ENCODE measurements around the gene AURKA. TPM values are rescaled to one million over a fixed set of nuclear protein-coding genes. Genes with fewer than 3 reads are reported as not detected.
"Not testable (repeated sequence)": the region's sequence is repeated elsewhere in the genome, so short reads cannot be mapped to it uniquely, and the experiment has no call there.

The AURKA gene
- total RNA-seq, 1 donor from 2014 or later: 12.4 TPM

DNA sequence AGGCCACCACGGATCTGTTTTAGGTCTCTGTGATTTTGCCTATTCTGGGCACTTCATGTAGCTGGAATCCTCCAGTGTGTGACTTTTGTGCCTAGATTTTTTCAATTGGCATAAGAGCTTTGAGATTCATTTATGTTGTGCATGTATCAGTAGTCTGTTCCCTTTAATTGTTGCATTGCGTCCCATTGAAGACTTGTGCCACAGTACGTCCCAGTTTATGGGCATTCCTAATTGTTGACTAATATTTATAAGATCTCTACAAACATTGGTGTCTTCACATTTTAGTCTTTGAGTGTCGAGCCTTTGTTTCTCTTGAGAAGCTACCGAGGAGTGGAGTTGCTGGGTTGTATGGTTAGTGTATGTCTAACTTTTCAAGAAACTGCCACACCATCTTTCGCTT lies 33.9 kb downstream of the AURKA start:
- no peak for DNase-seq

DNA sequence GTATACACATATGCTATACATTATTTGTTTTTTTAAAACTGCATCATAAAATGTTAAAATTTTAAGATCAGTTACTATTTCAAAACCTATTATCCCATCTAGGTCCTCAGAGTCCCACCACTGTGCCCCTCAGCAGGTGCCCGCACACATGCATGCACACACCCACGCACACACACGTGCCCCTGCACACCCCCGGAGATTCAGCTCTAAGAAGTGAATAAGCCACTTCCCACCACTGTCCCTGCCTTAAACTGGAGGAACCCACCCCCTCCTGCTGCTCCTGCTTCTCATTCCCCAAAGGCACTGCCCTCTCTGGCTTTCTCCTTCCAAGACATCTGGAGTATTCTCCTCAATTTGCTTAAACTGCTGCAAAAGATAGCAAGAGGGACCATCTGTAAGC lies 38.7 kb downstream of the AURKA start:
- no peak for DNase-seq

DNA sequence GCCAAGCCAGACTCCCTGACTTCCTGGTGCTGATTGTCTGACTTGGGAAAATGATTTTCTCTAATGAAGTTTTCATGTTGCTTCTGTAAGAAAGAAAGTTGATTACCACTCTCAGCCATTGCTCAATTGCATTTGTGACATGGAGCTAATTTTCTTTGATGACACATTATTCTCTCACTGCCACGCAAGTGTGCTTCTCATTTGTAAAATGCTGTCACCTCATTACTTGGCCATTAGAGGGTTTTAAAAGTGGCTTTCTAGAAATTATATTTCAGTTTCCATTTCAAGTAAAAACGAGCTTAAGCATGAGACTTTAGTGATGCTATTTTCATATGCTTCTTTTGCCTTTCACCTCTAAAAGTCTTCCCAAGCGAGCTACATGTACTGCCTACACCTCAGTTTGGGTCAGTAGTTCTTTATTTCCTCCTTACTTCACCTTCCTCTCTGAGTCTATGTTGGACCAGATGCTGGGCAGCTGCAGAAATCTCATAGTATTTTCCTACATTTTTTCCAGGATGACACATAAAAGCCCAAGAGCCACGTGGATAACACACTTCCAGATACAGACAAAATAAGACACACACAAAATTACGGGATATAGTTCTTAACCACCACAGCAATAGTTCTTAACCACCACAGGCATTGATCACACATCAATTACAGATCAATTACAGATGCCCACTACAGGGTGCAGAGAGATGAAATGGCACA lies 39.5 kb downstream of the AURKA start:
- DNase-seq: no peak

DNA sequence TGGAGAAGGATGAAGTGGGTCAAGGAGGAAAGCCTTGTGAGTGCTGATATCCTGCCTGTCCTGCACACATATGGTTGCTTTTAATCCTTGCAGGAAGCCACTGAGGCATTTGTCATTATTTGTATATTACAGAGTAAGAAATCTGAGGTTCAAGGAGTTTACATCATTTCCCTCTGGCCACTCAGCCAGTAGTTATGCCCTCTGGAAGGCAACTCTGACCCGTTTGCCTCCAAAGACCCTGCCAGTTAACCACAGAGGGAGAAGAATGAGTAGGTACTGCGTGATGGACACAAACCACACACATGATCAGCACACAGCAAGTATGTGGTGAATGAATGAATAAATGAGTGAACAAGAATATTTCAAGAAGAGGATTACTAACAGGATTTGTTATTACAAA lies 41.2 kb downstream of the AURKA start:
- DNase-seq: no peak

DNA sequence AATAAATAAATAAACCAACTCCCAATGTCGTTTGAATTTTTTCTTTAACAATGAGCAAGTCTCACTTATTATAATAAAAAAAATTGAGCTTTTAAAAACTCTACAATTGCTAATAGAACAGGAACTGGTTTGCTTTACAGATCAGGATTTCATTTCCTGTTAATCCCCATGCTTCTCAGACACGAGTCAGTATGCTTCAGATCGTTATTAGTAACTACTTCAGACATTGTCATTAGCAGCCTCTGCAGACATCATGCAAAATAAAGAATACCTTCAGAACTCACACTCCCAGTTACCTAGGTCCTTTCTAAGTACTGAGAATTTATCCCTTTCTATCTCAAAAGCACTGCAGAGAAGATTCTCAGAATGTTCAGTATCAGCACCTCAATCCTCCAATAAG lies 43.3 kb downstream of the AURKA start:
- no peak for DNase-seq

DNA sequence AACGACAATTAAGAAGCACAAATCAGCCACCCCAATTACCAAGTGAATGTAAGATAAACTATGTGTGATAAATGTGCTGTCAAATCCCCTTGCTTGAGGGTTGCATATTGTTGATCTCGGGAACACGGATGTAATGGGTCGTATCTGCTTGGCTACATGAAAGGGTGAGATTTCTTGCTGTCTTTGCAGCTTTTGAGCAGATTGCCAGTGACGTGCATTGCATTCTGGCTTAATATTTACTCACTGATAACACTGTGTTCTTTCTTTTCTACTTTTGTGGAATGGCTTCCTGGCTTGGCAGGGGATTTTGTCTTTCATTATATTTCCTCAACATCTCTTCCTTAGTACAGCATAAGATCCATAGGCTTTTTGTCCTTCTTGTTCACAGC lies 43.7 kb downstream of the AURKA start:
- no peak for DNase-seq

DNA sequence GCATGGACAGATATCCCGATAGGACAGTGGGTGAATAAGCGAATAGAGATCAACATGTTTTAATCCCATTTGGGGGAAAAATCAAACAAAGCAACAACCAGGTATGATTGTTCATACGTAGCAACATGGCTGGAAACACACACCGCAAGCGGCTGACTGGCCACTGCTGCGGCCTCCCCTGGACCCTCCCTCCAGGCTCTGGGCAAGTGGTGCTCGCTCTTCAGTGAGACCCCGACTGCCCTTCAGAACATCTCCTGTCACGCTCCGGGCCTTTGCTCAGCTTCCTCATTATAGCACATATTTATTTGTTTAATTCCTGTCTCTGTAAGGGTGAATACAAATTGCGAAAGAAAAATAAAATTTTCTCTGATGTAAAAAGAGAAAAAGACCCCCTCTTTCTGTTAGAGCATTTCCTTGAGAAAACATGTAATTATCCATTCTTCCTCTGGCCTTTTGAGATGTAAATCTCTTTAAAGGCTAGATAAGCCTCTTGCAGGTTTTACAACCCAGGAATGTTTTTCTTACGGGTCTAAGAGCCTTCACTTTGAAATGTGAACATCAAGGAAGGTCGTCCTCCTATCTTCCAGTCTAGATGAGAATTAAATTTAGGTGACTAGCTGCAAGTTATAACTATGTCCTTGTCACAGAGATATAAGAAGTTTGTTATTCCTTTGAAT lies 44.2 kb downstream of the AURKA start:
- DNase-seq: no peak

DNA sequence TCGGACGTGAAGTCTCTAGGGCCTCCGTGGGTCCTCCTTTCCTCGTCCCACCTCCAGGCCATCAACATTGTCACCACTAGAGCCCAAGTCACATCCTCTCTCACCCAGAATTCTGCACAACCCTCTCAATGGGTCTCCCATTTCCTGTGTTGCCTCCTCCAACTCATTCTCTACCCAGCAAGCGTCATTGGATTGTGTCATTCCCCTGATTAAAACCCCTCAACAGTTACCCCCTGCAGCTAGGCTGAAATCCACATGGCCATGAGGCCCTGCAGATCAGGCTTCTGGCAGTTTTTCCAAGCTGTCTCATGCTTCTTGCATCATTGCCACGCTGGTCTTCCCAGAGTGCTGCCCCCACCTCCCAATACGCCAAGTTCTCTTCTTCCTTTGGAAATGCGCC lies 46.1 kb downstream of the AURKA start:
- DNase-seq: no peak

DNA sequence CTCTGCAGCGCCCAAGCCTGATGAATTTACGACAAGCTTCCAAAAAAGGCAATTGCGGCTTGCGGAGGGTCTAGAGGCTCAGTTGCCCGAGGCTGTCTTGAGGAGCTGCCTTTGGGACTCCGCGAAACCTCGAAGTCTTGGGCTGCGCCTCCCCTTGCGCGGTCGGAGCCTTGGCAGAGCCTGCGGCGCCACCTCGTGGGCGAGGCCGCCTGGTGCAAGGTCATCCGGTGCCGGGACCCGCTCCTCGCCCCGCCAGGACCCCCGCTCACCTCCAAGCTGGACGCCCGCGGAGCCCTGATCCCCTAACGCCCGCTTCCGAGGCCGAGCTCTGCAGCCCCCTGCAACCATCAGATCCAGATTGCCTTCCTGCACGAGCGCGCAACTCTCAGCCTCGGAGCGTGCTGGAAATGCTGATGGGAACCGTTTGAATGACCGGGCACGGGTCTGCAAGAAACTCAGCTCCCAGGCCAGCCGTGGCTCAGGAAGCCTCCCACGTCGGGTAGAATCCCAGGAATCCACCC lies 48.1 kb downstream of the AURKA start:
- DNase-seq: peak; percentile 71

DNA sequence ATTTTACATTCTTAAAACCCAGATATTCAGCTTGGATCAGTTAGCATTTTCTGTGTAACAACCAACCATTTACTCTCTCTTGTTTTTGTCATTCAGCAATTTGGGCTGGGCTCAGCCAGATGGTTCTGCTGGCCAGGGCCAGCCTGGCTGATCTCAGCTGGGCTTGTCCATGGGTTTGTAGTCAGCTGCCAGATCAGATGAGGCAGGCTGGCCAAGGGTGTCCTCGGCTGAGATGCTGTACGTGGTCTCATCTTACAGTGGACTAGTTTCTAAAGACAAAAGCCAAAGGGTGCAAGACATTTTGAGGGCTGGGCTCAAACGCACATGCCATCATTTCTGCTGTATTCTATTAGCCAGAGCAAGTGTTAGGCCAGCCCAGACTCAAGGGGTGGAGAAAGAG lies 49.2 kb downstream of the AURKA start:
- DNase-seq: no peak

DNA sequence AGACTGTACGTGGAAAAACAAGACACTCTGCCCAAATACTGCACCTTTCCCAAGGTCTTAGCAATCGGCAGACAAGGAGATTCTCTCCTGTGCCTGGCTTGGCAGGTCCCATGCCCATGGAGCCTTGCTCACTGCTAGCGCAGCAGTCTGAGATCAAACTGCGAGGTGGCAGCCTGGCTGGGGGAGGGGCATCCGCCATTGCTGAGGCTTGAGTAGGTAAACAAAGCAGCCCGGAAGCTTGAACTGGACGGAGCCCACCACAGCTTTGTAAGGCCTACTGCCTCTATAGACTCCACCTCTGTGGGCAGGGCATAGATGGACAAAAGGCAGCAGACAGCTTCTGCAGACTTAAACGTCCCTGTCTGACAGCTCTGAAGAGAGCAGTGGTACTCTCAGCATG lies 55.3 kb downstream of the AURKA start:
- not testable (repeated sequence) for DNase-seq

DNA sequence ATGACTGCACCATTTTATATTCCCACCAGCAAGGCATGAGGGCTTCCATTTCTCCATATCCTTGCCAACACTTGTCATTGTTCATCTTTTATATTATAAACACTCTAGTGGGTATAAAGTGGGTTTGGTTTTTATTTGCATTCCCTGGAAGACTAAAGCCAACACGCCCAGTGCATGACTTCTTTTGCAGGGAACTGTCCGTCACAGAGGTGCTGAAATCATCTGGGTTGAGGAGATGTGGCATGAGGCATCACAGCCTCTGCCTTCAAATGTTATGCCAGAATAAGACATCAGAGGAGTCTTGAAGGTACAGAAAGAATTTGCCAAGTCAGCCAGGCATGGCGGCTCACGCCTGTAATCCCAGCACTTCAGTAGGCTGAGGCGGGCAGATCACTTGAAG lies 63.2 kb downstream of the AURKA start:
- peak; percentile 9 for DNase-seq

DNA sequence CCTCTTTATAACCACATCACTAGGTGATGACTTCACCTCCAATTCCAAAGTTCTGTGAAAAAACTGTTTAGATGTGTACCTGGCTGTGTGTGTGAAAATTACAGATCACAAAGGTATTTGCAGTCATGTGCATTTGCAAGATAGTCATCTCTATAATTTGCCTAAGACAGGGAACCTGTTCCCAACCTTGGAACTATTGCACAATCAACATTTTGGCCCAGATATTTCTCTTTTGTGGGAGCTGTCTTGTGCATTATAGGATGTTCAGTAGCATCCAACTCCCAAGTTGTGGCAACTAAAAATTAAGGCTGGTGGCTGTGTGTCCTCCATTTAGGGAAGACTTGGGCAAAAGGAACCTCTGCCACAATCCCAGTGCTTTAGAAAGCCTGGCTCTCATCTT lies 67.2 kb downstream of the AURKA start:
- DNase-seq: no peak

DNA sequence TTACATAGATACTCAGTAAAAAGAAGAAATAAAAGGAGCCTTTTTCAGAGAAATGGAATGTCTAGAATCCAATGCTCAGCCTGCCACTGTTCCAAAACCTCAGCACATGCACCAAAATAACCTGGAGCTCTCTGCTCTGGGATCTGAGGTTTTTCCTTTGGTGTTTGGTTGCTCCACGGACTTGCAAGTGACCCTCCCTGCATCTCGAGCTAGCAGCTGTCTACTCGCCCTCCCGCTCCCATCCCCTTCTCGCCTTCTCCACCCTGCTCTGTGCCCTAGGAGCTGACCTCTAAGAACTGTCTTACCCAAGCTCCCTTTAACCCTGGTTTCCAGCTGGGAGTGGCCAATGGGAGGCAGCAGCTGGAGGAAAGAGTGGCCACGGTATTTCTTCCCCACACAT lies 68.4 kb downstream of the AURKA start:
- no peak for DNase-seq

DNA sequence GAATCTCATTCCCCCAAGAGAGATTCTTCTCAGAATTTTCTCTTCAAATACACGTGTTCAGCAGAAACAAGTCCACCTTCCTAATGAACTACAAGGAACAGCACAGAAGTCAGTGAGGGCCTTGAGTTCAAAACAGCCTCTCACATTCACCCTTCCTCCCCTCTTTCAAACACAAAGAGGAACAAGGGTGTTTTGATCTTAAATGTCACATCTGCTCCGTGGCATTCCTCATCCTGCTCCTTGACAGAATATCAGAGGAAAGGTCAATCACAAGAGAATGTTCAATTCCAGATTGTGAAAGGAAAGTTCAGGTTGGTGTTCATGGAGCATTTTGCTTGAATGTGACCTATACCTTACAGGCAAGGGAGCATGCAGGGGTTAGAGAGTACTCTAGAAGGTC lies 68.8 kb downstream of the AURKA start:
- no peak for DNase-seq

DNA sequence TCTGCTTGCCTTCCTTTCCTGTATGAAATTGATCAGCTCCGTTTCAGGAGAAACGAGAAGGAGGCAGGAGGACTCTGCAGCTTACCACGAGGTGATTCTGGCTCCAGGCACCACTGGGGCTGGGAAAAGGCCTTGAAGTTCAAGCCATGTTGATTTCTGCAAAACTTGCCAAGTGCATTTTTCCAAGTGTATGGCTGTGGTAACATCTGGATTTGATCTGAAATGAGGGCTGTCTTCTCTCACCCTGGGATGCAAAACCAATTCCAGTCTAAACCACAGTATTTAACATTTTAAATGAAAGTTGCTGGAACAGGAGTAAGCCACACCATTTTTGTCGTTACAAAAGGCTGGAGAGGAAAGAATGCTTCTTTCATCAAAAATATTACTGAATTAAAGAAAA lies 69.3 kb downstream of the AURKA start:
- no peak for DNase-seq

Other genes starting within 250 kb of the AURKA start
- gene MC3R, start 143.5 kb downstream of the AURKA start, total RNA-seq: not detected in 2 replicates
- 26.0 and 31.9 TPM in 2 replicates for gene FAM210B, start 33.2 kb downstream of the AURKA start, total RNA-seq
- 39.1 and 51.0 TPM in 2 replicates for gene CSTF1, start 430 bp upstream of the AURKA start, total RNA-seq
- gene CASS4, start 20.0 kb upstream of the AURKA start, total RNA-seq: 0.05 and 0.17 TPM in 2 replicates
- 93.9 and 98.7 TPM in 2 replicates for gene RTF2, start 76.4 kb upstream of the AURKA start, total RNA-seq
- not detected in 2 replicates for gene FAM209A, start 132.5 kb upstream of the AURKA start, total RNA-seq
- gene FAM209B, start 141.0 kb upstream of the AURKA start, total RNA-seq: 0.33 TPM in 1 of 2 replicates, not detected in the other
- not detected in 2 replicates for gene TFAP2C, start 237.1 kb upstream of the AURKA start, total RNA-seq

Measured in dermis blood vessel endothelial cell (primary cell).